GM19395 (cell line): ENCODE measurements around the gene HLA-DOB.

Source experiments
- ATAC-seq: cut with Tn5 transposase; IDR thresholded peaks from one replicate; pipeline ENCODE4 v1.9.1; 2021; ENCODE audit warnings: mild to moderate bottlenecking, moderate library complexity; ENCODE audit not compliant: unreplicated experiment

Gene HLA-DOB

DNA sequence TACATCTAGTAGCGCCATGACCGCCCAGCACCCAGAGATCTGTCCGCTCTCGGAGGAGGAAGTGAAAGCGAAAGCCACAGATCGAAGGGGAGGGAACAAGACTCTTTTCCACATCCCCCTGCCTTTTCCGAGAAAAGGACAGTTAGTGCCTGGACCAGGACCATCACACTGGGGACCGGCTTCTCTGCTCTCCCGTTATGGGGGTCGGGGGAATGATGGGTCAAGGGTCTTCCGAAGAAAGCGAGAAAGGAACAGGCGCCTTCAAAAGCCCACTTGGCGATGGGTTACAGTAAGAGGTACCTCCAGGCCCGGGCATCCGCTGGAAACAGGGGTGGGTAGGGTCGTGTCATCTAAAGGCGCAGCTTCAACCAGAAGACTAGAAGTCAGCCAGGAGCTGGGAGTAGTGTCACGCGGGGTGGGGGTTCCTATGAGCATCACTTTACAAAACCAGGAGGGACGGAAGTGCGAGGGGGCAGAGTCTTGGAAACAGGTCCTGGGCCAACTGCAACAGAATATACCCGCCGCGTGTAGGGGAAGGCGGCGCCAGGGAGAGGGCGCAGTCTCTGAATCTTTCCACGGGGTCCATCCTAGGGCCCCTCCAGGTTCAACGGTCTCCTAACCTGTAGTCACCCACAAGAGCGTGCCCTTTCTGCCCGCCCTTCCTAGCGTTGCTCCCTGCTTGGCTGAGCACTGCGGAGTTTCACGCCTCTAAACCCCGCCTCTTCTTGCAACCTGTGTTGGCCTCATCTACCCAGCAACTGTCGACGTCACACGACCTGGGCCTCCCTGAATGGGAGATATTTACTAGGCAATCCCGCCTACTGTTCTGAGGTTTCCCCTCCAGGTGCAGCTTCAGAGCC is 27.4 kb upstream of the HLA-DOB start, which contains the start of gene PSMB8:
TSS of gene PSMB8 (minus strand) at position 69 of the 860 bp plus-strand sequence. CDS start at position 18, 51 bp downstream.
- ATAC-seq, result peak; percentile 70

DNA sequence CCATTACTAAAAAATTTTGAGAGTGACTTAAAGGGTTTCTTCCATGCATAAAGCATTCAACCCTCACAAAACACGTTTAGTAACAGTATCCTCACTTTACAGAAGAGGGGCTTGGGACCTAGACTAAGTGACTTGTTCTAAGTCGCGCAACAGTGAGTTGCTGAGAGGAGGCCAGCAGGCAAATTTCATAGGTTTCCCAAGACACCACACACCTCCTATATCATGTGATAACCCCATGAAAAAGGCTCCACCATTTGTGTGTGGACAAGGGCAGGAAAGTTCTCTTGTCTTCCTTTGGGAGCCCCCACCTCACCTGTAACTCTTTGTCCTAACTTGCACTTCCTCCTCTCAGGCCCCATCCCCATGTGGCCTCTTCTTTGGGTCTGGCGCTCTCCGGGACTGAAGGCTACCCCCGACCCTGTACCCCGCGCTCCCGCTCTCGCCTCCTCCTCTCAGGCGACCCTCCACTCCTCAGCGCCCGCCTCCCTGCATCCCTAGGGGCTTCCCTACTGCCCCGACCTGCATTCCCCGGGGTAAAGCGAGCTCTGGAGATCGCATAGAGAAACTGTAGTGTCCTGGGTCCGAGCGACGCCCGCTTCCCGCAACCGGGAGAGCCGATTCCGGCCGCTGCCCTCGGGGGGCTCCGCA is 26.7 kb upstream of the HLA-DOB start:
- no peak for ATAC-seq

DNA sequence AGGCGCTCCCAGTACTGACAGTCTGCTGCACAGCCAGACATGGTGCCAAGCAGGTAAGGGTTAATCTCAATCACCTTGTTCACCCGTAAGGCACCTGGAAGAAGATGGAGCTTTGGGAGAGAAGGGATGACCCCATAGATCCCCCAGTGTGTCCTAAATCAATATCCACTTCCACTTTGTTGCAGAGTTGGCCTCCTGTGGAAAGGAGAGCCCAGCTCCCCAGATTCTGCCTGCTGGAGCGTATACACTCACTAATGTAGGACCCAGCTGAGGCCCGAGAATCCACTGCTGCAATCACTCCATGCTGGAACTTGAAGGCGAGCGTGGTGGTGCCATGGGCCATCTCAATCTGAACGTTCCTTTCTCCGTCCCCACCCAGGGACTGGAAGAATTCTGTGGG is 25.9 kb upstream of the HLA-DOB start:
- ATAC-seq, result no peak

DNA sequence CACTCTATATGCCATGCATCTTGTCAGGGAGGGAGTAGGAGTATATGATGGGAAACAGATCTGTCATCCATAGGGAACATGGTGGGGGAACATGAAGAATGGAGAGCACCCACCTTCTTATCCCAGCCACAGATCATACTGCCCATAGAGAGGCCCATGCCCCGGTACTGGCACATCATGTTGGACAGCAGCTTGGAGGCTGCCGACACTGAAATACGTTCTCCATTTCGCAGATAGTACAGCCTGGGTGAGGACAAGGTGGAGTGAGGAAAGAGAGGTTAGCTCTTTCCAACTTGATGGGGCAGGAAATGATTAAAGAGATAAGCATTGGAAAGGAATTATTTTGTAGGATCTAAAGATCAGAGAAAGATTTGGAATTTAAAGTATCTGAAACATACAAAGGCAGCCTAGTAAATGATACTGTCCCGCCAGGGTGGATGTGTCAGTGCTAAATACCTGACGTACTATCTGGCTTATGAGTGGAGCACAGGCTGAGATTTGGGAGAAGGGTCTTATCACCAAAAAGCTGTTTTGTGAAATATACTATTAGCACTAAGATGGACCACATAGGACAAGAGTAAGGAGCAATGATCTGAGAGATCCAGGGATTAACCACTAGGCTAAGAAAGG is 25.3 kb upstream of the HLA-DOB start:
- ATAC-seq, result no peak

DNA sequence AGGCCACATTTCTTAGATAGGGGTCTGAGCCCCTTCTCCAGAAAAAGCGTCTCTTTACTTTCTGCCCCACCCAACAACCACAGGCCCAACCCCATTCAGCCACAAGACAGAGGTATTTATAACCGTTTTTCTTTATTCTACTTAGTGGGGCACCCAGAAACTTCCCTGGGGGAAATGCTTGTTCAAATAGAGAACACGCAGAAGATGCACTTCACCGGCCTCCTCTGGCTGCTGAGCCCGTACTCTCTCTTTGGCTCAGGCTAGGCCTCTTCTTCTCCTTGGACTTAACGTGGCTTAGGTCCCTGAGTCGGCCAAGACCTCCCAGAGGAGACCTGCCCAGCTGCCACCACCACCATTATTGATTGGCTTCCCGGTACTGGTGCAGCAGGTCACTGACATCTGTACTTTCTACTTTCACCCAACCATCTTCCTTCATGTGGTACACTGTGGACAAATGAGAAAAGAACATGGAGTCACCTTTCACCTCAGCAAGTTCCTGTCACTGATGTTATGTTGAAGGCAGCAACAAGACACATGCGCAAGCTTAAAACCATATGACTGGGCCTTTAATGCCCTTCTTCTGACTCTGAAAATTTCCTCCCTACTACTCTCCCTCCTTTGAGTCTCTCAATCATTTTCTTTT is 23.9 kb upstream of the HLA-DOB start:
- no peak for ATAC-seq

DNA sequence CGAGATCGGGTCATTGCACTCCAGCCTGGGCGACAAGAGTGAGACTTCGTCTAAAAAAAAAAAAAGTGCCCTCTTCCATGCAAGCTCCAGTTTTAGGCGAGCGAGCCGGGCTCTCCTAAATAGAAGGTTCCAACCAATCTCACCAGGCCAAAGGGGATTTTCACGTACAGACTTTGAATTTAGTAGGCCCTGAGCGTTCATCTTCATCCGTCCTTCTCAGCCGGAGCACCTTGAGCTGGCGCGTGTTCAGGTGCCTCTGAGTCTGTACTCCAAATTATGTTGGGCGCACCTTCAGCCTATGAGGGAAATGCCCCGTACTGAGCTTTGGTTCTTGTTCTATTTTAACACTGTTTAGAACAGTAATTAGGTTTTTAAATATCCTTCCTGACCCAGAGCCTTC is 22.6 kb upstream of the HLA-DOB start:
- no peak for ATAC-seq

DNA sequence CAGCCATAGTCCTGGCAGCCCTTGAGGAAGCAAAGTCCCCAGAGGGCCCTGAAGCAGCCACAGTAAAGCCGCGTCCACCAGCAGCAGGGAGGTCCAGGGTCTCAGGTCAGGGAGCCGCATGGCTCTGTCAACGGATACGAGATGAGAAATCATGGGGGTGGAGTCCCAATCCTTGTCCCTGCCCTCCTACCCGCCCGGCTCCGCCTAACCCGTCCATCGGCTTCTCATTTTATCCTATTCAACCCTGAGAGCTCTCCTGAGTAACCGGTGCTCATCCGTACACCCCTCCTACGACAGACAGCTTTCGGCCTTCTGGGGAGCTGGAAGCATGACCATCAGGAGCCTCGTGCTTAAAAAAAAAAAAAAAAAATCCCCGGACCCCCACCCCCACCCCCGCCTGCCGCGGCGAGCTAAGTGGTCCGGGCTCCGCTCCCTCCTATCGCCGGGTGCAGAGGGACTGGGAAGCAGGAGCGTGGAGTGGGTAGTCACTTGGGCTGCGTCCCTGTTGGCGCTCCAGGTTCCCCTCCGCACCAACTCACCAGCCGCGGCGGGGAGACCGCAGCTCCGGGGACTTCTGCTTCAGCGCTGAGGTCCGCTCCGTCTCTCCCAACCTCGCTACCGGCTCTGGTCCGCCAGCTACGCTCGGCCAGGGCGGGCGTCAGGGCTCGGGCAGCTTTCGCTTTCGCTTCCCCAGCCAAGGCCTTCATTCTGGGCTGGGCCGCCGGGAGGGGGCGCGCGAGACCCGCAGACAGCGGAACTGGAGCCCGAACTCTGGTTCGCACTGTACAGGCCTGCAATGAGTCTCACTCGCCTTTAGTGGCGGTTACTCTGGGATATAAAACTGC is 21.5 kb upstream of the HLA-DOB start, which contains the start of gene TAP2:
TSS of gene TAP2 (minus strand) at position 626 of the 845 bp plus-strand sequence. CDS start at position 120, 506 bp downstream.
- peak; percentile 69 for ATAC-seq

DNA sequence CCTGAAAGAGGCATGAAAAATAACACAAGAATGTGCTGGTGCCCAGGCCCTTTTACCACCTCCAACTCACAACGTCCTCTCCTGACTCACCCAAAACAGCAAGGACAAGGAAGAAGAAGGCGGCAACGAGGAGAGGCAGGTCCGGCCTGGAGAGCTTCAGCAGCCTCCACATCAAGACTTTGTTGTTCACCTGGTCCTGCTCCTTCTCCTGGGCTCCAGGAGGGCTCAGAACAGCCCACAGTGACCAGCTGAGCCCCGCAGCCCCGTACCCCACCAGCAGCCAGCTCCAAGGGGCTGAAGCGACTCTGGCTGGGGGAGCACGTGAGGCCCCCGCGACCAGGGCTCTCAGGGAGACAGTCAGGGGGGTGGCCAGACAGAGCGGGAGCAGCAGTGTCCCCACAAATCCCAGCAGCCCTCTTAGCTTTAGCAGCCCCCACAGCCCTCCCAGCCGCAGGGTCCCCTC is 20.9 kb upstream of the HLA-DOB start:
- ATAC-seq, result no peak

DNA sequence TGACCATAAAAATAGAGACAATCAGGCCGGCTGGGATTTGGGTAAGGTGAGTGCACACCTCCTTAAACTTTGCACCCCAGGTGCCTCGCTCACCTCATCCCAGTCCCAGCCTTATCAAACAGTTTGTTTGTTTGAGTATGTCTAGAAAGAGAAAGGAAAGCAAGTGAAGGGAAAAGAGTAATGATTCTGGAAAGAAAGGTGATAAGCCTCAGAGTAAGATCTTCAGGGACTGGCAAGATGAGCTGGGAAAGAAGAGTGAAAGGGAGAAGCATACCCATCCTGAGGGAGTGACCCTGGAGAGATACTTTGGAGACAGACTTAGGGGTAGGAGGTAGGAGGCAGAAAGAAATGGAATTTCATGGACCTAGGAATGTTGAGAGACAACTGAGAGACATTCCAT is 20.1 kb upstream of the HLA-DOB start:
- no peak for ATAC-seq

DNA sequence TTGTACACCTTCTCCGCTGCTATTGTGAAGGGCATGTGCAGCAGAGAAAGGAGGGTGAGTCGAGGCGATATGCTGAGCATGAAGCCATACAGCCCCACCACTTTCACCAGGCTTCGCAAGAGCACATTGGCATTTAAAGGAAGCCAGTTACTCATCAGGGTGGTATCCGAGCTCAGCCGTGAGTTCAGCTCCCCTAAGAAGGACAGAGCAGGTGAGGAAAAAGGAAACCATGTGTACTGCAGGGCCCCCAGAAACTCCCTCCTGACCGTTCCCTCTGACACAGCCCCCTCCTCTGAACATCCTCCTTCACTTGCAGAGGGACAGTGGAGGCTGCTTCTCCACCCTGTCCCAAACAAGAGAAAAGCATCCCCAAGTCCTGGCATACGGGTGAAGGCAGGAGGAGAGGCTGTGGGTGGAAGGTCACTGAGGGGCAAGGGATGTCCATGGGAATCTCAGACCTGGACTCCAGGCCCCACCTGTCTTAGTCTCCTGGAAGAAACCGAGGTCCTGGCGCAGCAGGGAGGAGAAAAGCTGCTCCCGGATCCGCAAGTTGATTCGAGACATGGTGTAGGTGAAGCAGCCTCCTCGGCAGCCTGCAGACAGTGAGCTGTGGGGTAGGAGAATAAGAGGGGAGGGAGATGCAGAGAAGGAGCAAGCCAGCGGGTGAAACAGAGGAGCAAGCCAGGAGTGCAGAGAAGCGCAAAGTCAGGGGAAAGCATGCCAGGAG is 18.5 kb upstream of the HLA-DOB start:
- ATAC-seq, result no peak

DNA sequence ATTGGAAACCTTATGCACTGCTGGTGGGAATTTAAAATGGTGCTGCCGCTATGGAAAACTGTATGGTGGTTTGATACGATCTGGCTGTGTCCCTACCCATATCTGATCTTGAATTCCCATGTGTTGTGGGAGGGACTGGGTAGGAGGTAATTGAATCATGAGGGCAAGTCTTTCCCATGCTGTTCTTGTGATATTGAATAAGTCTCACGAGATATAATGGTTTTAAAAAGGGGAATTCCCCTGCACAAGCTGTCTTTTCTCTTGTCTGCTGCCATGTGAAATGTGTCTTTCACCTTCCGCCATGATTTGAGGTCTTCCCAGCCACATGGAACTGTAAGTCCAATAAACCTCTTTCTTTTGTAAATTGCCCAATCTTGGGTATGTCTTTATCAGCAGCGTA is 16.9 kb upstream of the HLA-DOB start:
- no peak for ATAC-seq

DNA sequence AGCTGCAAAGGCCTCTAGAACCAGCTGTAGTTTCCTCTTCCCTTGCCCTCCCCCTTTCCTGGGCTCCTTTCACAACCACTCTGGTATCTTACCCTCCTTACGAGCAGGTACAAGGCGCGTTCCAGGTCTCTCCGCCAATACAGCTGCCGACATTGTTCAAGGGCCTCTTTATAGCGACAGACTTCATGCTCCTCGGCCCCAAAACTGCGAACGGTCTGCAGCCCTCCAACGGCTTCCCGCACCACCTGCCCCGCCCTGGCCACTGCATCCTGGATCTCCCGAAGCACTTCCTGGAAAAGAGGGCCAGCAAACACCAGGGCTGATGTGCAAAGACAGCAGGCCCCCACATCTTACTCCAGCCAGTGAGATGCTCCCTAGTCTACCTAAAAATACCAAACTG is 15.7 kb upstream of the HLA-DOB start:
- ATAC-seq, result no peak

DNA sequence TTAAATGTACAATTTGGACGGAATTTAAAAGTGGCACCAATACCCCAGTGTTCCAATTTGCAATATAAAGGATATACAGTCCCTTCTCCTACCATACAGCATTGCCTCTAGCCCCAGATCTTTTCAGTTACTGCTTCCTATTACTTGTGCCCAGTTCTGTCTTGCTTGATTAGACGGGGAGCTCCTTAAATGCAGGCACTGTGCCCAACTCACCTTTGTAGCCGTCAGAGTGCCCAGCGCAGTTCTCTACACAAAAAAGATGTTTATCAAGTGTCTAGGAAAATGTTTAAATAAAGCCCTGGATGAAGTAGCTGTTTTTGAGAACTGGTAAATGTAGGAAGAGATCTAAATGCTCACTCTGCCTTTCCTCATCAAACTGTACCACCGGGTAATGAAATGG is 14.1 kb upstream of the HLA-DOB start:
- no peak for ATAC-seq

DNA sequence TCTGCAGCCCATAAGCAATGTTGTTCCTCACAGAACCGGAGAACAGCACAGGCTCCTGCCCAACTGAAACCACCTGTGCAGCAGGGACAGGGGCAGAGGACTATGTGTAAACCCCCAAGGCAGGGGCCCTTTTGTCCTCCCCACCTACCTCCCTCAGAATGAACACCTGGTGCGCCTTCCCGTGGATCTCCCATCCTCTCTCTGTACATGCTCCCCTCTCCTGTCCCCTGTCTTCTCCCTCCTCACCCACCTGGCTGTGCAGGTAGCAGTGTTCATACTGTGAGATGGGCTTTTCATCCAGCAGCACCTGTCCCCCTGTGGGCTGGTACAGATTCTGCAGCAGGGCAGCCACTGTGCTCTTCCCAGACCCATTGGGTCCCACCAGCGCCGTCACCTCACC is 13.2 kb upstream of the HLA-DOB start:
- no peak for ATAC-seq

DNA sequence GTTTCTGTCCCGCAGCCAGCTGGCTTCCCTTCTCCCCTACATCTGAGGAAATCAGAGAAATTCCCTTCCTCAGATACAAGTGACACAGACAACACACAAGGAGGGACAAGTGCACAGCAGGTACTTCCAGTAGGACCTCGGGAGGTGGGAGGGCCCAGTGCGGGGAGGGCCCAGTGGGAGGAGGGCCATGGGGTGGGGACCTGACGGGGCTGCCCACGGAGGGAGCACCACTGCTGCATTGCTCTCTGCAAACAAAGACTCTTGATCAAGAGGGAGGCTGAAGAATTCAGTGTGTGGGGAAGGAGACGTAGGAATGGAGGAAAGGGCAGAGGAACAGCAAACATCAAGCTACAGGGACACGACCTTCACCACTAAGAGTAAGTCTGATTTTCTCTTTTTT is 12.7 kb upstream of the HLA-DOB start:
- ATAC-seq, result no peak

DNA sequence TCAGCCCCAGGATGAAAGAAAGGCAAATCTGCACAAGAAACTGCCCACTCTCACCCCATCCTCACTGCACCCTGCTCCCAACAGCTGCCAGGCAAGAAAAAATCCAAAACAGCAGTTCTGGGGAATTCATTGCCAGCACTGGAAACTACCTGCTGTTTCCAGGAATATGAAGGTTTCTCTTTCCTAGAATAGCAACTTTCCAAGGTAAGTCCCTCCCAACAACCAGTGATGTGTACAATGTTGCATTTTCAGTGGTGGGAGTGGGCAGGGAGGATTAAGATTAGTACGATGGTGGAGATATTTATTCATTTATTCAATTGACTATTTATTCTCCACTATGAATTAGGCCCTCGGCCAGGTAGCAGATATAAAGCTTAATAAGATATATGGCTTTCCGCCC is 10.2 kb upstream of the HLA-DOB start:
- ATAC-seq, result no peak

DNA sequence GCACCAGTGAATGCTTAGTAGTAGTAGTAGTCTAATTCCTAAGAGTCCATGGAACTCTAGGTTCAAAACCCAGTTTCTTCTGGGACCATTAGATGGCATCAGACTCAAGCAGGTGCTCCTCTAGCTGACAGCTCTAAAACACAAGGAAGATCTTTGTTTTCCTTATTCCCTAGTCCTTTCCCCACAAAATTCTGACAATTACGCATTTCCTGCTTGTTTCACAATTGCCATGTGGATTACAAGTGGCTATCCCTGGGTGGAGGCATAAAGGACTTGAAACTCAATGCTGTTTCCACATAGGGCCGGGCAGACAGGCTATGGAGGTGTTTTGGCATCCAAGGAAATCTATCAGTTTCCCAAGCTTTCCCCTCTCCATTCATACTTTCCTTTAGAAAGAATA is 9.2 kb upstream of the HLA-DOB start:
- ATAC-seq, result no peak

DNA sequence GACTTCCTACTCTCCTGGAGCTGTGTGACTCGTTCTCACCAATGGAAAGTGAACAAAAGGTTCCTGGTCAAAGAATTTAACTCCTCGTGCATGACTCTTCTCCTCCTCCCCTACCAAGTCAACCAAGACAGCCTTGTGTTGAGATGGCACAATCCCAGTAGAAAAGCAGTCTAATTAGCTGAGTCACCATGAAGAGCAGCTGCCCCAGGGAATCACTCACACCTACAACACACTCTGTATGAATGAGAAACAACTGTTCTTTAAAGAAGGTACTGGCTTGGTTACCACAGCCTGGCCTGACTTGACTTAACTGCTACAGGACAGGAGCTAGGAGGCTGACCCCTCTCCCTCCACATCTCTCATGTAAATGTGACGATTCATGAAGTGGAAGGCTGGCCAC is 2.9 kb upstream of the HLA-DOB start:
- ATAC-seq, result no peak

DNA sequence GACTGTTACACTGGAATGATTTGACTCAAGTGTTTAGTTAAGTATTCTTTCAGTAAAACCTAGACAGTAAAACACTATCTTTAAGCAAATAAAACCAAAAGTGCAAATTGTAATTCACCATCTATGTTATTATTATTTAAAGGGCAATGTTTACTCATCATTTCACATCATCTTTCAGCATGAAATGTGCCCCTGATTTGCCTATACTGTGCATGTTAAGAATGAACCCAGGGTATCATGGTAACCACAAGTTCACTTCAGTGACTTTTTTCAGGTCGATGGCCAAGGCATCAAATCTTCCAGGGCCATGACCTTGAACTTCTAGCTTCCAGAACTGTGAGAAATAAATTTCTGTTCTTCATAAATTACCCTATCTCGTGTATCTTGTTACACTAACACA is 2.1 kb upstream of the HLA-DOB start:
- ATAC-seq, result no peak

DNA sequence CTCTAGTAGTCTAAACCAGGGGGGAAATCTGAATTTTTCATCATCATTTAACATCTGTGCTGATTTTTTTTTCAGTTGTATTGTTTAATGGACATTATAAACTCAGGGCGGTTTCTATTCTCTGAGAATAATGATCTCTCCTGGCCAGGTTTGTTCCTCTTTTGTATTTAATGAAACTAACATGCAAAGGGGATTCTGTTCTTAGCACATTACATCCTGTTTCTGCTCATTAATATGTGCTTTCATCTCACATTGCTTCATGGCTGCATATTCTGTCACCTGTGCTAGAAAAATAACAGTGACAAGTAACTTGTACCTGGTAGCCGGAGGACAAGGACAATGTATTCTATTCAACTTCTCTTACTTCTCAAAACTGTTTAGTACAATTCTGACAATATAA is 806 bp downstream of the HLA-DOB start:
- peak; percentile 49 for ATAC-seq
